ENCODE results near the gene OSBPL2.

DNA sequence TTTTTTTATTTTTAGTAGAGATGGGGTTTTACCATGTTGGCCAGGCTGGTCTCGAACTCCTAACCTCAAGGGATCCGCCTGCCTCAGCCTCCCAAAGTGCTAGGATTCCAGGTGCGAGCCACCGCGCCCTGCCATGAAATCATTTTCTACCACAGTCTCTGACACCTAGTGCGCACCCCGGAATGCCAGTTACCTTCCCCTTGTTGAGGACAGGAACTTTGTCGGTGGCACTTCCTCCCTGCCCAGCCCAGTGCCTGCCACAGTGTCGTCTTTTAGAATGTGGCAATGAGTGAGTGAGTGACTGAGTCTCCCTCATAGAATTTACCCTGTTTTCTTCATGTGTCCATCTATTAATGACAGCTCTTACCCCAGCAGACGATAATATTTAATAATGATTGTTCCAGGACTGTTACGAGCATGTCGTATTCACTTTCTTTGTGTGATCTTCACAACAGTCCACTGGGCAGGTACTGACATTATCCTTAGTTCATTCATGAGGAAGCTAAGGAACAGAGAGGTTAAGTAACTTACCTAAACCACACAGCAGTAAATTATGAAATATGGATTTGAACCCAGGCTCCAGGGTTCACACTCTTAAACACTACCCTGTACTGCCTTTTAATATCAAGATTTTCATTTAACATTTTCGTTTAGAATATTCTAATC, 1.8 kb downstream of the OSBPL2 start:
- TF ChIP-seq, protein P1, sequence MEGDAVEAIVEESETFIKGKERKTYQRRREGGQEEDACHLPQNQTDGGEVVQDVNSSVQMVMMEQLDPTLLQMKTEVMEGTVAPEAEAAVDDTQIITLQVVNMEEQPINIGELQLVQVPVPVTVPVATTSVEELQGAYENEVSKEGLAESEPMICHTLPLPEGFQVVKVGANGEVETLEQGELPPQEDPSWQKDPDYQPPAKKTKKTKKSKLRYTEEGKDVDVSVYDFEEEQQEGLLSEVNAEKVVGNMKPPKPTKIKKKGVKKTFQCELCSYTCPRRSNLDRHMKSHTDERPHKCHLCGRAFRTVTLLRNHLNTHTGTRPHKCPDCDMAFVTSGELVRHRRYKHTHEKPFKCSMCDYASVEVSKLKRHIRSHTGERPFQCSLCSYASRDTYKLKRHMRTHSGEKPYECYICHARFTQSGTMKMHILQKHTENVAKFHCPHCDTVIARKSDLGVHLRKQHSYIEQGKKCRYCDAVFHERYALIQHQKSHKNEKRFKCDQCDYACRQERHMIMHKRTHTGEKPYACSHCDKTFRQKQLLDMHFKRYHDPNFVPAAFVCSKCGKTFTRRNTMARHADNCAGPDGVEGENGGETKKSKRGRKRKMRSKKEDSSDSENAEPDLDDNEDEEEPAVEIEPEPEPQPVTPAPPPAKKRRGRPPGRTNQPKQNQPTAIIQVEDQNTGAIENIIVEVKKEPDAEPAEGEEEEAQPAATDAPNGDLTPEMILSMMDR (IDR thresholded peaks at IDR 0.05), result no peak
- TF ChIP-seq POLR2A (IDR thresholded peaks at IDR 0.05), result no peak

All from vagina (tissue), 2 donors.